Transverse colon (tissue), 4 donors: ENCODE data around the gene HNMT. TPM values are rescaled to one million over a fixed set of nuclear protein-coding genes. Genes with fewer than 3 reads are reported as not detected.

Source experiments
- DNase-seq: peaks from one replicate; pipeline ENCODE4 v3.0.0-alpha.2; 2019
- H3K27ac ChIP-seq, 4 donors: fragments of 200-600 bp; sonication (generic); 2 replicates each; pipeline ENCODE4 v1.5.1; 2016 to 2018; ENCODE audit warnings: inconsistent platforms in 4 of 4
- H3K27me3 ChIP-seq: fragments of 200-600 bp; sonication (generic); 2 replicates; pipeline ENCODE4 v1.5.1; 2017; ENCODE audit warnings: inconsistent platforms
- H3K36me3 ChIP-seq, 4 donors: fragments of 200-600 bp; sonication (generic); 2 replicates each; pipeline ENCODE4 v1.5.1; 2017 to 2019; ENCODE audit warnings: inconsistent platforms in 4 of 4
- H3K4me1 ChIP-seq, 4 donors: fragments of 200-600 bp; sonication (generic); 2 replicates each; pipeline ENCODE4 v1.5.1; 2017 to 2020; ENCODE audit warnings: inconsistent platforms in 4 of 4
- H3K4me3 ChIP-seq, 4 donors: fragments of 200-600 bp; sonication (generic); 1 replicate in 1 of 4; 2 replicates in 3 of 4; pipeline versions ENCODE4 v1.5.1 to v1.6.1; 2017 to 2019; ENCODE audit warnings: inconsistent platforms in 4 of 4
- H3K9me3 ChIP-seq, 2 donors: fragments of 200-600 bp; sonication (generic); 2 replicates each; pipeline ENCODE4 v1.5.1; 2017 to 2019; ENCODE audit warnings: inconsistent platforms in 2 of 2
- CTCF ChIP-seq, 5 experiments: fragments of 200-600 bp in 3 of 5; fragments of 450-650 bp in 2 of 5; sonication (generic) in 3 of 5; IDR thresholded peaks; 1 replicate in 2 of 5; 2 replicates in 3 of 5; pipeline ENCODE4 v1.5.1; 2016 to 2017; ENCODE audit warnings: antibody characterized with exemption in 5 of 5, inconsistent platforms in 3 of 5, mild to moderate bottlenecking in 2 of 5, moderate library complexity in 1 of 5
- EP300 ChIP-seq: sonication (generic); formaldehyde crosslinking; IDR thresholded peaks from one replicate; pipeline ENCODE4 v1.6.1; 2017; ENCODE audit warnings: antibody characterized with exemption, low read depth
- POLR2A ChIP-seq: fragments of 450-650 bp; IDR thresholded peaks from one replicate; pipeline ENCODE4 v1.6.1; 2016; ENCODE audit warnings: antibody characterized with exemption, mild to moderate bottlenecking, moderate library complexity
- POLR2AphosphoS5 ChIP-seq, 3 donors: sonication (generic); formaldehyde crosslinking; IDR thresholded peaks; one replicate each; pipeline ENCODE4 v1.6.1; 2016; ENCODE audit warnings: antibody characterized with exemption in 3 of 3
- WGBS, 2 donors: methylation state at CpG; one replicate each; pipeline ENCODE4 v1.1.5; 2018; ENCODE audit warnings: low coverage in 1 of 2; 5-methylcytosine and 5-hydroxymethylcytosine counted together
- in situ Hi-C, 4 donors: fragments of 200-750 bp; cut with MboI; loops; one replicate each; pipeline versions ENCODE4 v1.15.0 to v1.15.1; 2017; ENCODE audit warnings: low sequenced_read_pairs in 3 of 4, low pct_ligation_motif_present in 1 of 4, low pct_unique_long_range_greater_than_20kb in 1 of 4
- intact Hi-C: fragments of 100-400 bp; cut with DNase I; formaldehyde crosslinking; loops from one replicate; pipeline ENCODE4 v1.15.1; 2023; ENCODE audit warnings: low total_unique reads
- total RNA-seq, 4 donors: library from RNA; depleted of rRNA; stranded (reverse); fragments of >200 nt; gene quantifications; one replicate each; pipeline ENCODE4 v1.1.0, GENCODE V29; 2016

Gene HNMT
- total RNA-seq, 4 donors from 2014 or later, result 36.3 to 64.9 (median 48.4) TPM

GRCh38 chr2:137925599-137925998 is 38.7 kb upstream of the HNMT start:
- in situ Hi-C loops (loop anchor here in 2 of 4 donors (25.0 kb wide), 2 partner anchors 162 to 462 kb away; no protein-coding TSS in a partner anchor), intact Hi-C loops (no loop called here)
- Histone ChIP-seq H3K27me3 (no peaks in the 10 kb centered on the region), H3K27ac (no peak overlapping the region), H3K4me1 (no peaks in the 10 kb centered on the region), H3K4me3 (no peak overlapping the region), H3K36me3 (no peaks in the 10 kb centered on the region), H3K9me3 (no peaks in the 10 kb centered on the region)
- DNase-seq, result no peak
- 64 to 74% methylated on average over 2 of the region's 2 CpGs for WGBS, 2 donors
- TF ChIP-seq POLR2A, result no peak

- intact Hi-C loops (no loop called here), in situ Hi-C loops (loop anchor here in 2 of 4 donors (25.0 kb wide), 2 partner anchors 159 to 459 kb away; no protein-coding TSS in a partner anchor)
- no peaks in the 10 kb centered on the region for H3K4me1 ChIP-seq
- no peaks in the 10 kb centered on the region for H3K27me3 ChIP-seq
- TF ChIP-seq EP300 (no peak), CTCF (IDR thresholded peaks at IDR 0.05) (no peak), POLR2A (no peak), POLR2AphosphoS5 (IDR thresholded peaks at IDR 0.05) (no peak)
- no peak for DNase-seq
- H3K9me3 ChIP-seq, result no peaks in the 10 kb centered on the region
- no peaks in the 10 kb centered on the region for H3K36me3 ChIP-seq
- no peak overlapping the region for H3K27ac ChIP-seq
- H3K4me3 ChIP-seq, result no peak overlapping the region
- WGBS, 2 donors, result 83 to 95% methylated on average over 1 to 4 of the region's 4 CpGs
Observed at GRCh38 chr2:137927846-137928245, 36.4 kb upstream of the HNMT start.

GRCh38 chr2:137928547-137929518 is 35.4 kb upstream of the HNMT start:
- no peaks in the 10 kb centered on the region for H3K9me3 ChIP-seq
- 68 to 80% methylated on average over 3 to 4 of the region's 4 CpGs for WGBS, 2 donors
- no peak overlapping the region for H3K27ac ChIP-seq
- DNase-seq, result no peak
- no peaks in the 10 kb centered on the region for H3K36me3 ChIP-seq
- in situ Hi-C loops, result loop anchor here in 2 of 4 donors (25.0 kb wide), 2 partner anchors 158 to 458 kb away; no protein-coding TSS in a partner anchor
- H3K4me1 ChIP-seq, result no peaks in the 10 kb centered on the region
- TF ChIP-seq POLR2A, result no peak
- TF ChIP-seq CTCF (IDR thresholded peaks at IDR 0.05), result no peak
- no peak for TF ChIP-seq EP300
- TF ChIP-seq POLR2AphosphoS5 (IDR thresholded peaks at IDR 0.05), result no peak
- intact Hi-C loops, result no loop called here
- no peak overlapping the region for H3K4me3 ChIP-seq
- no peaks in the 10 kb centered on the region for H3K27me3 ChIP-seq

- Histone ChIP-seq H3K4me1 (no peaks in the 10 kb centered on the region), H3K4me3 (no peak overlapping the region), H3K27me3 (no peaks in the 10 kb centered on the region), H3K36me3 (no peaks in the 10 kb centered on the region), H3K27ac (no peak overlapping the region), H3K9me3 (no peaks in the 10 kb centered on the region)
- intact Hi-C loops (no loop called here), in situ Hi-C loops (loop anchor here in 2 of 4 donors (25.0 kb wide), 2 partner anchors 158 to 458 kb away; no protein-coding TSS in a partner anchor)
- TF ChIP-seq EP300, result no peak
- no peak for TF ChIP-seq POLR2A
- TF ChIP-seq POLR2AphosphoS5 (IDR thresholded peaks at IDR 0.05), result no peak
- DNase-seq, result no peak
- 75 to 85% methylated on average over 1 to 2 of the region's 2 CpGs for WGBS, 2 donors
Observed at GRCh38 chr2:137929519-137929916, 34.8 kb upstream of the HNMT start.

GRCh38 chr2:137930146-137930545 is 34.1 kb upstream of the HNMT start:
- H3K36me3 ChIP-seq, result no peaks in the 10 kb centered on the region
- TF ChIP-seq EP300 (no peak), CTCF (IDR thresholded peaks at IDR 0.05) (no peak), POLR2AphosphoS5 (IDR thresholded peaks at IDR 0.05) (no peak), POLR2A (no peak)
- WGBS, 2 donors, result 77 to 85% methylated on average over 3 of the region's 3 CpGs
- intact Hi-C loops (no loop called here), in situ Hi-C loops (loop anchor here in 2 of 4 donors (25.0 kb wide), 2 partner anchors 157 to 457 kb away; no protein-coding TSS in a partner anchor)
- H3K27me3 ChIP-seq, result no peaks in the 10 kb centered on the region
- peaks cover 0 to 4% of the 10 kb centered on the region in 2 donors for H3K9me3 ChIP-seq
- H3K4me1 ChIP-seq, result no peaks in the 10 kb centered on the region
- no peak for DNase-seq
- no peak overlapping the region for H3K4me3 ChIP-seq
- H3K27ac ChIP-seq, result no peak overlapping the region
